Motor neuron (in vitro differentiated cells): ENCODE data around the gene SHISA4. TPM values are rescaled to one million over a fixed set of nuclear protein-coding genes. Genes with fewer than 3 reads are reported as not detected.

Source experiments
- ATAC-seq, 8 experiments: fragments of 200-7000 bp; cut with Tn5 transposase; replicated peaks in 6 of 8; 2 replicates each; pipeline ENCODE4 v1.8.0; 2021; ENCODE audit warnings: mild to moderate bottlenecking in 8 of 8, moderate library complexity in 8 of 8
- H3K27ac ChIP-seq, 2 donors: fragments of 250-450 bp; sonication (Bioruptor Pico); 2 replicates each; pipeline ENCODE4 v1.9.0; 2021; ENCODE audit warnings: antibody characterized with exemption in 2 of 2, mild to moderate bottlenecking in 2 of 2, moderate library complexity in 1 of 2
- H3K4me1 ChIP-seq, 2 donors: fragments of 250-450 bp; sonication (Bioruptor Pico); replicated peaks in 1 of 2; 2 replicates each; pipeline ENCODE4 v1.6.1; 2021; ENCODE audit warnings: antibody characterized with exemption in 2 of 2, mild to moderate bottlenecking in 2 of 2, moderate library complexity in 1 of 2
- H3K4me3 ChIP-seq, 5 donors: fragments of 250-450 bp; sonication (Bioruptor Pico); 2 replicates each; pipeline ENCODE4 v1.9.0; 2021; ENCODE audit warnings: antibody characterized with exemption in 5 of 5, mild to moderate bottlenecking in 5 of 5, moderate library complexity in 4 of 5
- WGBS, 10 experiments: fragments of 450-650 bp; shearing (Covaris generic); methylation state at CpG; one replicate each; pipeline ENCODE4 v1.0.0; 2022; 5-methylcytosine and 5-hydroxymethylcytosine counted together
- in situ Hi-C, 9 experiments: fragments of 400-800 bp; cut with MboI; loops; one replicate each; pipeline ENCODE4 v1.15.0; 2021; ENCODE audit warnings: low sequenced_read_pairs in 9 of 9, low pct_unique_long_range_greater_than_20kb in 2 of 9; ENCODE audit not compliant: unreplicated experiment in 9 of 9
- total RNA-seq, 8 experiments: library from RNA; unstranded; fragments of 300-600 nt; gene quantifications; 2 replicates each; pipeline versions ENCODE4 v1.2.3 to v1.2.4, GENCODE V29; 2022

The SHISA4 gene
- total RNA-seq, 8 experiments from 2014 or later: 3.4 to 26.9 (median 7.6) TPM

- Histone ChIP-seq H3K27ac (peak overlapping the region in 1 of 2 donors; percentile 19), H3K4me1 (peaks cover 0 to 12% of the 10 kb centered on the region in 2 donors), H3K4me3 (no peak overlapping the region)
- in situ Hi-C loops: no loop called here
- WGBS, 10 experiments: 0 to 40% (median 22%) methylated on average over 2 to 6 of the region's 6 CpGs; no CpG with 5 or more reads in 4 of the 10 experiments
- ATAC-seq: peak; percentile 45 to 92 (median 70)
These were observed 15.9 kb downstream of the SHISA4 start for GRCh38 chr1:201904579-201904978.

- 50 to 98% (median 83%) methylated on average over 1 to 6 of the region's 6 CpGs; no CpG with 5 or more reads in 3 of the 10 experiments for WGBS, 10 experiments
- no peak for ATAC-seq
- Histone ChIP-seq H3K4me1 (peaks cover 0 to 12% of the 10 kb centered on the region in 2 donors), H3K4me3 (no peak overlapping the region), H3K27ac (no peak overlapping the region)
- in situ Hi-C loops: no loop called here
These were observed 16.7 kb downstream of the SHISA4 start for GRCh38 chr1:201905234-201905890.

GRCh38 chr1:201906336-201906735, 17.6 kb downstream of the SHISA4 start:
- peak in 3 of 8 experiments; percentile 34 to 42 (median 39) for ATAC-seq
- Histone ChIP-seq H3K4me3 (no peak overlapping the region), H3K27ac (no peak overlapping the region), H3K4me1 (peaks cover 0 to 12% of the 10 kb centered on the region in 2 donors)
- WGBS, 10 experiments: 80 to 100% (median 86%) methylated on average over 1 to 2 of the region's 3 CpGs; no CpG with 5 or more reads in 5 of the 10 experiments
- in situ Hi-C loops: no loop called here

- WGBS, 10 experiments: 84 to 88% (median 86%) methylated on average over 3 to 6 of the region's 6 CpGs; no CpG with 5 or more reads in 6 of the 10 experiments
- in situ Hi-C loops: no loop called here
- no peak for ATAC-seq
- H3K4me3 ChIP-seq: no peak overlapping the region
- no peak overlapping the region for H3K27ac ChIP-seq
- H3K4me1 ChIP-seq: peaks cover 0 to 12% of the 10 kb centered on the region in 2 donors
These were observed 18.9 kb downstream of the SHISA4 start for GRCh38 chr1:201907621-201908020.

- no peak overlapping the region for H3K4me3 ChIP-seq
- in situ Hi-C loops: no loop called here
- H3K4me1 ChIP-seq: peaks cover 7 to 10% of the 10 kb centered on the region in 2 donors
- ATAC-seq: no peak
- WGBS, 10 experiments: 17 to 69% (median 53%) methylated on average over 1 to 4 of the region's 4 CpGs; no CpG with 5 or more reads in 6 of the 10 experiments
- H3K27ac ChIP-seq: no peak overlapping the region
These were observed 23.3 kb downstream of the SHISA4 start for GRCh38 chr1:201911826-201912571.

- peaks cover 16 to 18% of the 10 kb centered on the region in 2 donors for H3K4me1 ChIP-seq
- no peak overlapping the region for H3K27ac ChIP-seq
- WGBS, 10 experiments: 60 to 84% (median 73%) methylated on average over 3 to 4 of the region's 5 CpGs; no CpG with 5 or more reads in 6 of the 10 experiments
- in situ Hi-C loops: no loop called here
- no peak overlapping the region for H3K4me3 ChIP-seq
- ATAC-seq: no peak
These were observed 24.1 kb downstream of the SHISA4 start for GRCh38 chr1:201912832-201913231.

GRCh38 chr1:201914456-201915235, 25.9 kb downstream of the SHISA4 start:
- H3K4me3 ChIP-seq: no peak overlapping the region
- H3K27ac ChIP-seq: no peak overlapping the region
- 75 to 94% (median 85%) methylated on average over 1 to 11 of the region's 14 CpGs for WGBS, 10 experiments
- ATAC-seq: no peak
- in situ Hi-C loops: no loop called here
- peaks cover 22 to 23% of the 10 kb centered on the region in 2 donors for H3K4me1 ChIP-seq

GRCh38 chr1:201916649-201917249, 28.1 kb downstream of the SHISA4 start:
- Histone ChIP-seq H3K4me3 (no peak overlapping the region), H3K4me1 (peaks cover 22 to 23% of the 10 kb centered on the region in 2 donors), H3K27ac (peak overlapping the region; percentile 75 to 84)
- ATAC-seq: peak; percentile 64 to 100 (median 99)
- in situ Hi-C loops: no loop called here
- WGBS, 10 experiments: 15 to 61% (median 41%) methylated on average over 3 to 7 of the region's 11 CpGs; no CpG with 5 or more reads in 6 of the 10 experiments

- Histone ChIP-seq H3K4me1 (peaks cover 22 to 23% of the 10 kb centered on the region in 2 donors), H3K27ac (peak overlapping the region; percentile 75 to 84), H3K4me3 (no peak overlapping the region)
- ATAC-seq: peak in 2 of 8 experiments; percentile 15 to 55
- in situ Hi-C loops: no loop called here
- WGBS, 10 experiments: 40 to 100% (median 93%) methylated on average over 1 to 7 of the region's 7 CpGs
These were observed 28.8 kb downstream of the SHISA4 start for GRCh38 chr1:201917362-201918033.

GRCh38 chr1:201918343-201918742, 29.6 kb downstream of the SHISA4 start:
- 53 to 93% (median 73%) methylated on average over 3 to 5 of the region's 5 CpGs; no CpG with 5 or more reads in 3 of the 10 experiments for WGBS, 10 experiments
- no peak overlapping the region for H3K4me3 ChIP-seq
- ATAC-seq: no peak
- in situ Hi-C loops: no loop called here
- H3K27ac ChIP-seq: no peak overlapping the region
- peaks cover 22 to 23% of the 10 kb centered on the region in 2 donors for H3K4me1 ChIP-seq

GRCh38 chr1:201921952-201922558, 33.4 kb downstream of the SHISA4 start:
- Histone ChIP-seq H3K4me3 (no peak overlapping the region), H3K4me1 (peaks cover 15% of the 10 kb centered on the region in 2 donors), H3K27ac (no peak overlapping the region)
- no peak for ATAC-seq
- in situ Hi-C loops: no loop called here
- 58 to 100% (median 87%) methylated on average over 1 to 3 of the region's 3 CpGs for WGBS, 10 experiments

- H3K4me3 ChIP-seq: no peak overlapping the region
- in situ Hi-C loops: no loop called here
- WGBS, 10 experiments: 50 to 100% (median 75%) methylated on average over 1 to 2 of the region's 2 CpGs; no CpG with 5 or more reads in 3 of the 10 experiments
- ATAC-seq: no peak
- H3K4me1 ChIP-seq: peaks cover 0 to 3% of the 10 kb centered on the region in 2 donors
- no peak overlapping the region for H3K27ac ChIP-seq
These were observed 36.5 kb downstream of the SHISA4 start for GRCh38 chr1:201925301-201925567.
